ENCODE data around the gene F2RL3. TPM values are rescaled to one million over a fixed set of nuclear protein-coding genes. Genes with fewer than 3 reads are reported as not detected.

Gene F2RL3
- total and polyA plus RNA-seq, 9 of the 15 experiments (the other 6 are each of a cell fraction or from before 2014, with no cell fraction given), result 1.4 to 27.6 (median 11.9) TPM

DNA sequence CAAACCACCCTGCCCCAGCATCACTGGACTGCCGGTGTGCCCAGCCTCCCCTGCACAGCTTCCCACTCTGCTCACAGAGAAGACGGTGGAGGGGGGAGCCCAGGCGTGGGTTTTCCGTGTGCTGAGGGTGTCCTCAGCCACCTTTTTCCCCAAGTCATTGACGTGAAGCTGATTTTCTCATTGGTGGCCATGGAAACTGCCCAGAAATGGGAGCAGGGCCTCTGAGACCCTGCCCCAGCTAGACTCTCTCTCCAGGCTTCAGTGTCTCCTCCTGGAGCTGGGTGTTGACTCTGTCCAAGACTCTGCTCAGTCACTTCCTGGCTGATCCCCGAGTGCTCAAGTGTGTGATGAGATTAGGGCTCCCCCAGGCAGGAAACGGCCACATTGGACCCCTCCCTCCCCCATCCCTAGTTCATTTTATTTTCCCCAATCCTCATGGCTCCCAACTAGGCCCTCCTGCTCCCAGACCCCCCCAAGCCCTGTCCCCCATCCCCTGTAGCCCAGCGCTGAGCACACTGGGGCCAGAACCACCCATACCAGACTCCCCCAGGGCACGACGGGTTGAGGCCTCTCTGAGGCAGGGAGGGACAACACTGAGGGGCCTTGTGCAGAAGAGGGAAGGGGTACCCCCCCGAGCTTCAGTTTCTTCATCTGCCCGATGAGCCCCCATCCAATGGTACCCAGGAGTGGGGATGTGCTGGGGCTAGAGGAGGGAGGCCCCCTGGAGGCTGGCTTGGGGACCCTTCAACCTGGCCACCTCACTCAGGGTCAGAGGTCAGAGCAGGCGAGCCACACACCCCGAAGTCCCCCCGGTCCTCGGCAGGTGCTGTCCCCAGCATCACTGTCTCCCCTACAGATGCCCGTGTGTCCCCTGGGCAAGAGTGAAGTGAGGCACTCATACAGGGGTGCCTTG lies 1.2 kb upstream of the F2RL3 start (continued):
- TF ChIP-seq HOXB6 (CRISPR knock-in tag; IDR thresholded peaks at IDR 0.05; ENCODE audit: borderline replicate concordance) (no peak), PHF8 (IDR thresholded peaks at IDR 0.05; ENCODE audit: borderline replicate concordance, low read length) (peak; percentile 56; the same call in 1 of the 2 replicates)
- TF ChIP-seq, protein P1, sequence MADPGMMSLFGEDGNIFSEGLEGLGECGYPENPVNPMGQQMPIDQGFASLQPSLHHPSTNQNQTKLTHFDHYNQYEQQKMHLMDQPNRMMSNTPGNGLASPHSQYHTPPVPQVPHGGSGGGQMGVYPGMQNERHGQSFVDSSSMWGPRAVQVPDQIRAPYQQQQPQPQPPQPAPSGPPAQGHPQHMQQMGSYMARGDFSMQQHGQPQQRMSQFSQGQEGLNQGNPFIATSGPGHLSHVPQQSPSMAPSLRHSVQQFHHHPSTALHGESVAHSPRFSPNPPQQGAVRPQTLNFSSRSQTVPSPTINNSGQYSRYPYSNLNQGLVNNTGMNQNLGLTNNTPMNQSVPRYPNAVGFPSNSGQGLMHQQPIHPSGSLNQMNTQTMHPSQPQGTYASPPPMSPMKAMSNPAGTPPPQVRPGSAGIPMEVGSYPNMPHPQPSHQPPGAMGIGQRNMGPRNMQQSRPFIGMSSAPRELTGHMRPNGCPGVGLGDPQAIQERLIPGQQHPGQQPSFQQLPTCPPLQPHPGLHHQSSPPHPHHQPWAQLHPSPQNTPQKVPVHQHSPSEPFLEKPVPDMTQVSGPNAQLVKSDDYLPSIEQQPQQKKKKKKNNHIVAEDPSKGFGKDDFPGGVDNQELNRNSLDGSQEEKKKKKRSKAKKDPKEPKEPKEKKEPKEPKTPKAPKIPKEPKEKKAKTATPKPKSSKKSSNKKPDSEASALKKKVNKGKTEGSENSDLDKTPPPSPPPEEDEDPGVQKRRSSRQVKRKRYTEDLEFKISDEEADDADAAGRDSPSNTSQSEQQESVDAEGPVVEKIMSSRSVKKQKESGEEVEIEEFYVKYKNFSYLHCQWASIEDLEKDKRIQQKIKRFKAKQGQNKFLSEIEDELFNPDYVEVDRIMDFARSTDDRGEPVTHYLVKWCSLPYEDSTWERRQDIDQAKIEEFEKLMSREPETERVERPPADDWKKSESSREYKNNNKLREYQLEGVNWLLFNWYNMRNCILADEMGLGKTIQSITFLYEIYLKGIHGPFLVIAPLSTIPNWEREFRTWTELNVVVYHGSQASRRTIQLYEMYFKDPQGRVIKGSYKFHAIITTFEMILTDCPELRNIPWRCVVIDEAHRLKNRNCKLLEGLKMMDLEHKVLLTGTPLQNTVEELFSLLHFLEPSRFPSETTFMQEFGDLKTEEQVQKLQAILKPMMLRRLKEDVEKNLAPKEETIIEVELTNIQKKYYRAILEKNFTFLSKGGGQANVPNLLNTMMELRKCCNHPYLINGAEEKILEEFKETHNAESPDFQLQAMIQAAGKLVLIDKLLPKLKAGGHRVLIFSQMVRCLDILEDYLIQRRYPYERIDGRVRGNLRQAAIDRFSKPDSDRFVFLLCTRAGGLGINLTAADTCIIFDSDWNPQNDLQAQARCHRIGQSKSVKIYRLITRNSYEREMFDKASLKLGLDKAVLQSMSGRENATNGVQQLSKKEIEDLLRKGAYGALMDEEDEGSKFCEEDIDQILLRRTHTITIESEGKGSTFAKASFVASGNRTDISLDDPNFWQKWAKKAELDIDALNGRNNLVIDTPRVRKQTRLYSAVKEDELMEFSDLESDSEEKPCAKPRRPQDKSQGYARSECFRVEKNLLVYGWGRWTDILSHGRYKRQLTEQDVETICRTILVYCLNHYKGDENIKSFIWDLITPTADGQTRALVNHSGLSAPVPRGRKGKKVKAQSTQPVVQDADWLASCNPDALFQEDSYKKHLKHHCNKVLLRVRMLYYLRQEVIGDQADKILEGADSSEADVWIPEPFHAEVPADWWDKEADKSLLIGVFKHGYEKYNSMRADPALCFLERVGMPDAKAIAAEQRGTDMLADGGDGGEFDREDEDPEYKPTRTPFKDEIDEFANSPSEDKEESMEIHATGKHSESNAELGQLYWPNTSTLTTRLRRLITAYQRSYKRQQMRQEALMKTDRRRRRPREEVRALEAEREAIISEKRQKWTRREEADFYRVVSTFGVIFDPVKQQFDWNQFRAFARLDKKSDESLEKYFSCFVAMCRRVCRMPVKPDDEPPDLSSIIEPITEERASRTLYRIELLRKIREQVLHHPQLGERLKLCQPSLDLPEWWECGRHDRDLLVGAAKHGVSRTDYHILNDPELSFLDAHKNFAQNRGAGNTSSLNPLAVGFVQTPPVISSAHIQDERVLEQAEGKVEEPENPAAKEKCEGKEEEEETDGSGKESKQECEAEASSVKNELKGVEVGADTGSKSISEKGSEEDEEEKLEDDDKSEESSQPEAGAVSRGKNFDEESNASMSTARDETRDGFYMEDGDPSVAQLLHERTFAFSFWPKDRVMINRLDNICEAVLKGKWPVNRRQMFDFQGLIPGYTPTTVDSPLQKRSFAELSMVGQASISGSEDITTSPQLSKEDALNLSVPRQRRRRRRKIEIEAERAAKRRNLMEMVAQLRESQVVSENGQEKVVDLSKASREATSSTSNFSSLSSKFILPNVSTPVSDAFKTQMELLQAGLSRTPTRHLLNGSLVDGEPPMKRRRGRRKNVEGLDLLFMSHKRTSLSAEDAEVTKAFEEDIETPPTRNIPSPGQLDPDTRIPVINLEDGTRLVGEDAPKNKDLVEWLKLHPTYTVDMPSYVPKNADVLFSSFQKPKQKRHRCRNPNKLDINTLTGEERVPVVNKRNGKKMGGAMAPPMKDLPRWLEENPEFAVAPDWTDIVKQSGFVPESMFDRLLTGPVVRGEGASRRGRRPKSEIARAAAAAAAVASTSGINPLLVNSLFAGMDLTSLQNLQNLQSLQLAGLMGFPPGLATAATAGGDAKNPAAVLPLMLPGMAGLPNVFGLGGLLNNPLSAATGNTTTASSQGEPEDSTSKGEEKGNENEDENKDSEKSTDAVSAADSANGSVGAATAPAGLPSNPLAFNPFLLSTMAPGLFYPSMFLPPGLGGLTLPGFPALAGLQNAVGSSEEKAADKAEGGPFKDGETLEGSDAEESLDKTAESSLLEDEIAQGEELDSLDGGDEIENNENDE (IDR thresholded peaks at IDR 0.05; ENCODE audit: low read depth, low read length), result no peak
- TF ChIP-seq, protein P2, sequence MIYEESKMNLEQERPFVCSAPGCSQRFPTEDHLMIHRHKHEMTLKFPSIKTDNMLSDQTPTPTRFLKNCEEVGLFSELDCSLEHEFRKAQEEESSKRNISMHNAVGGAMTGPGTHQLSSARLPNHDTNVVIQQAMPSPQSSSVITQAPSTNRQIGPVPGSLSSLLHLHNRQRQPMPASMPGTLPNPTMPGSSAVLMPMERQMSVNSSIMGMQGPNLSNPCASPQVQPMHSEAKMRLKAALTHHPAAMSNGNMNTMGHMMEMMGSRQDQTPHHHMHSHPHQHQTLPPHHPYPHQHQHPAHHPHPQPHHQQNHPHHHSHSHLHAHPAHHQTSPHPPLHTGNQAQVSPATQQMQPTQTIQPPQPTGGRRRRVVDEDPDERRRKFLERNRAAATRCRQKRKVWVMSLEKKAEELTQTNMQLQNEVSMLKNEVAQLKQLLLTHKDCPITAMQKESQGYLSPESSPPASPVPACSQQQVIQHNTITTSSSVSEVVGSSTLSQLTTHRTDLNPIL (CRISPR knock-in tag; IDR thresholded peaks at IDR 0.05), result no peak
- TF ChIP-seq, protein P3, sequence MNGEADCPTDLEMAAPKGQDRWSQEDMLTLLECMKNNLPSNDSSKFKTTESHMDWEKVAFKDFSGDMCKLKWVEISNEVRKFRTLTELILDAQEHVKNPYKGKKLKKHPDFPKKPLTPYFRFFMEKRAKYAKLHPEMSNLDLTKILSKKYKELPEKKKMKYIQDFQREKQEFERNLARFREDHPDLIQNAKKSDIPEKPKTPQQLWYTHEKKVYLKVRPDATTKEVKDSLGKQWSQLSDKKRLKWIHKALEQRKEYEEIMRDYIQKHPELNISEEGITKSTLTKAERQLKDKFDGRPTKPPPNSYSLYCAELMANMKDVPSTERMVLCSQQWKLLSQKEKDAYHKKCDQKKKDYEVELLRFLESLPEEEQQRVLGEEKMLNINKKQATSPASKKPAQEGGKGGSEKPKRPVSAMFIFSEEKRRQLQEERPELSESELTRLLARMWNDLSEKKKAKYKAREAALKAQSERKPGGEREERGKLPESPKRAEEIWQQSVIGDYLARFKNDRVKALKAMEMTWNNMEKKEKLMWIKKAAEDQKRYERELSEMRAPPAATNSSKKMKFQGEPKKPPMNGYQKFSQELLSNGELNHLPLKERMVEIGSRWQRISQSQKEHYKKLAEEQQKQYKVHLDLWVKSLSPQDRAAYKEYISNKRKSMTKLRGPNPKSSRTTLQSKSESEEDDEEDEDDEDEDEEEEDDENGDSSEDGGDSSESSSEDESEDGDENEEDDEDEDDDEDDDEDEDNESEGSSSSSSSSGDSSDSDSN (IDR thresholded peaks at IDR 0.05; ENCODE audit: borderline replicate concordance in 1 of 2, low read depth in 2 of 2, low read length in 2 of 2), result 0 out of 4 replicates have a peak, but pooled peaks have one; percentile 10 to 57
- TF ChIP-seq, protein P4, sequence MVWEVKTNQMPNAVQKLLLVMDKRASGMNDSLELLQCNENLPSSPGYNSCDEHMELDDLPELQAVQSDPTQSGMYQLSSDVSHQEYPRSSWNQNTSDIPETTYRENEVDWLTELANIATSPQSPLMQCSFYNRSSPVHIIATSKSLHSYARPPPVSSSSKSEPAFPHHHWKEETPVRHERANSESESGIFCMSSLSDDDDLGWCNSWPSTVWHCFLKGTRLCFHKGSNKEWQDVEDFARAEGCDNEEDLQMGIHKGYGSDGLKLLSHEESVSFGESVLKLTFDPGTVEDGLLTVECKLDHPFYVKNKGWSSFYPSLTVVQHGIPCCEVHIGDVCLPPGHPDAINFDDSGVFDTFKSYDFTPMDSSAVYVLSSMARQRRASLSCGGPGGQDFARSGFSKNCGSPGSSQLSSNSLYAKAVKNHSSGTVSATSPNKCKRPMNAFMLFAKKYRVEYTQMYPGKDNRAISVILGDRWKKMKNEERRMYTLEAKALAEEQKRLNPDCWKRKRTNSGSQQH (CRISPR knock-in tag; IDR thresholded peaks at IDR 0.05), result no peak
